Ectodermal cell (in vitro differentiated cells): Measurements from ENCODE around the gene PGAP3.
A peak's percentile ranks its signal among the peaks of the same experiment; 100 is the strongest.

Experiments used
- H3K27ac ChIP-seq: 2 replicates; pipeline ENCODE4 v1.7.0; 2013; ENCODE audit warnings: mild to moderate bottlenecking, low read depth, low read length; ENCODE audit not compliant: insufficient read depth, poor library complexity, severe bottlenecking
- H3K27me3 ChIP-seq: 2 replicates; pipeline ENCODE4 v1.7.0; 2013; ENCODE audit warnings: mild to moderate bottlenecking, low read length; ENCODE audit not compliant: insufficient read depth, control insufficient read depth, poor library complexity, severe bottlenecking
- H3K36me3 ChIP-seq: one replicate; pipeline ENCODE4 v1.7.0; 2013; ENCODE audit warnings: low read length; ENCODE audit not compliant: control insufficient read depth, insufficient read depth
- H3K4me1 ChIP-seq: one replicate; pipeline ENCODE4 v1.7.0; 2013; ENCODE audit warnings: low read length; ENCODE audit not compliant: control insufficient read depth, insufficient read depth
- H3K4me3 ChIP-seq: 2 replicates; pipeline ENCODE4 v1.7.0; 2013; ENCODE audit warnings: low read depth, low read length, control low read depth; ENCODE audit not compliant: insufficient read depth
- H3K9me3 ChIP-seq: 2 replicates; pipeline ENCODE4 v1.7.0; 2013; ENCODE audit warnings: mild to moderate bottlenecking, low read length, moderate library complexity; ENCODE audit not compliant: control insufficient read depth
- WGBS, 2 experiments: methylation state at CpG; one replicate each; pipeline ENCODE4 v1.1.7; 2013; ENCODE audit warnings: missing lambda C conversion rate in 2 of 2; 5-methylcytosine and 5-hydroxymethylcytosine counted together

PGAP3 gene

DNA sequence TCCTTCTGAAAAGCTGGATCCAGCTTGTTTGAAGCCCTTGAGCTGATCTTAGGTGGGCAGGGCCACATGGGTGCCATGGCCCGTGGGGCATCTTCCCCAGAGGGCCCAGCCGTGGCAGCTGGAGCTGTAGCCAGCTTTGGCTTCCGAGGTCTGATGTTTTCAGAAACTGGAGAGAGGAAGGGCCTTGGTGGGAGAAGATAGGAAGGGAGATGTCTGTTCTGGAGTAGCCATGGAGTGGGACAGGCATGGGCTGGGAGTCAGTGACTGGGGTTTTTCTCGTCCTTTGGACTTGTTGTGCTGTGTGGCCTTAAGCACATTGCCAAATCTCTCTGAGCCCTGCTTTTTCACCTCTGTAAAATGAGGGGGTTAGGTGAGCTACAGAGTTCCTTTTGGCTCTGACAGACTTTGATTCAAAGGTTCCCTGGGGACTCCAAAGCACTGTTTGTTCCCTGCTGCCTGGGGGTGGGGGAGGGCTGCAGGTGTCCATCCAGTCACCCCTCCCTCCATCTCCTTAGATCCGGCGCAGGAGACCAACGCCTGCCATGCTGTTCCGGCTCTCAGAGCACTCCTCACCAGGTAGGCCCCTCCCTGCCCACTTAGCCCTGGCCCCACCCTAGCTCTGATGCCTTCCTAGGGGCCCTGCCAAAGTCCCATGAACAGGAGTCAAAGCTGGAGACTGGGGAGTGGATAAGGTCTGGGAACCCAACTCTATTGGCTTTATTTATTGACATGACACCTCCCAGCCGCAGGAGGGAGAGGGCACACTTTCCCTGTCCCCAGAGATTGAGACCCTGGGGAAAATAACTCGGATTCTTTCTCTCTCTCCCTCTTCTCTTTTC is 59.0 kb downstream of the PGAP3 start:
- Histone ChIP-seq H3K4me3 (no peak overlapping the region), H3K4me1 (peaks cover 23% of the 10 kb centered on the region), H3K36me3 (no peaks in the 10 kb centered on the region), H3K27ac (no peak overlapping the region), H3K9me3 (no peaks in the 10 kb centered on the region), H3K27me3 (peaks cover 51% of the 10 kb centered on the region)
- 56 to 61% methylated on average over 10 of the region's 10 CpGs for WGBS, 2 experiments

DNA sequence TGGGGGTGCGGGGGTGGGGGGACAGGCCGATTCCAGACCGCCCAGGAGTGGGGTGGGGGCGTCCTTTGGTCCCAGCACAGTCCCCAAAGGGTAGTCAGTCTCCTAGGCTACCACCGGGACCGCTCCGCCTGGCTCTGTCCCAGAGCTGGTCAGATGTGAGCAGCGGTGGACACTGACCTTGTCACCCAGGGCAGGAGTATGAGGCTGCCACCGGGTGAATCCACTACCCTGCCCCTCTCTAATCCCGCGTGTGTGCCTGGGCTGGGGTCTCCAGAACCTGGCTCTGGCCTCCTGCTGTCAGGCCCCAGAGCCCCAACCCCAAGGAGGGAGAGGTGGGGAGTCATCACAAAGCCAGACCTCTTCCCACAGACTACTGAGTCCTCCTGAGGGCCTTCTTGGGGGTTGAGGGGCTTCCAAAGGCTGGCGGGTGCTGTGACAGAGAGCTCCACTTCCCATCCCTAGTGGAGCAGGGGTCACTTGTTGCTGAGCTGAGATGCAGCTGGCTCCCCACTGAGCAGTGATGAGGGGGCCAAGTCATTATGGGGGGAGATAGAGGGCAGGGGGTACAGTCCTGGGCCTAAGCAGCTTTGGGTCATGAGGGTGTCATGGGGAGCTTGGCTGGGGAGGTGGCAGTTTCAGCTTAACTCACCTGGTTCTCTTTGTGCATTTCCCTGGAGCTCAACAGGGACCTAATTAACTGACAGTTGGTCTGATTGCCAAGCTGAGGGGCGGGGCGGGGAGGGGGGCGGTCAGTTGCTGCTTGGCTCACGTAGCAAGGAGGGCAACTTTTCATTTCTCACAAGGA is 59.9 kb downstream of the PGAP3 start:
- WGBS, 2 experiments = 11 to 12% methylated on average over 16 of the region's 16 CpGs
- Histone ChIP-seq H3K27ac (no peak overlapping the region), H3K4me3 (peak overlapping the region; percentile 38), H3K4me1 (peaks cover 23% of the 10 kb centered on the region), H3K27me3 (peaks cover 60% of the 10 kb centered on the region), H3K9me3 (no peaks in the 10 kb centered on the region), H3K36me3 (no peaks in the 10 kb centered on the region)

- Histone ChIP-seq H3K9me3 (no peaks in the 10 kb centered on the region), H3K27me3 (peaks cover 67% of the 10 kb centered on the region), H3K36me3 (no peaks in the 10 kb centered on the region), H3K27ac (no peak overlapping the region), H3K4me1 (peaks cover 23% of the 10 kb centered on the region), H3K4me3 (peak overlapping the region; percentile 38)
- 0 to 1% methylated on average over 72 of the region's 72 CpGs for WGBS, 2 experiments
Observed at GRCh38 chr17:39627047-39627711, 60.7 kb downstream of the PGAP3 start.

- no peak within 1 kb of the TSS for H3K27ac ChIP-seq
- peaks cover 23% of the 10 kb centered on the region for H3K4me1 ChIP-seq
- no peaks in the 10 kb centered on the region for H3K36me3 ChIP-seq
- WGBS, 2 experiments = 15 to 17% methylated on average over 29 of the region's 29 CpGs
- H3K27me3 ChIP-seq = peaks cover 75% of the 10 kb centered on the region
- H3K4me3 ChIP-seq = peak within 1 kb of the TSS; percentile 38
- H3K9me3 ChIP-seq = no peaks in the 10 kb centered on the region
Observed at GRCh38 chr17:39626171-39627046, 61.4 kb downstream of the PGAP3 start, which contains the start of gene PPP1R1B. PPP1R1B (plus strand) TSS chr17:39626952; CDS start chr17:39627393, 441 bp downstream.

GRCh38 chr17:39625198-39625785 is 62.6 kb downstream of the PGAP3 start:
- no peak overlapping the region for H3K27ac ChIP-seq
- H3K9me3 ChIP-seq = no peaks in the 10 kb centered on the region
- H3K4me1 ChIP-seq = peaks cover 23% of the 10 kb centered on the region
- H3K27me3 ChIP-seq = peaks cover 86% of the 10 kb centered on the region
- H3K36me3 ChIP-seq = no peaks in the 10 kb centered on the region
- H3K4me3 ChIP-seq = no peak overlapping the region
- 75 to 78% methylated on average over 4 of the region's 5 CpGs for WGBS, 2 experiments

DNA sequence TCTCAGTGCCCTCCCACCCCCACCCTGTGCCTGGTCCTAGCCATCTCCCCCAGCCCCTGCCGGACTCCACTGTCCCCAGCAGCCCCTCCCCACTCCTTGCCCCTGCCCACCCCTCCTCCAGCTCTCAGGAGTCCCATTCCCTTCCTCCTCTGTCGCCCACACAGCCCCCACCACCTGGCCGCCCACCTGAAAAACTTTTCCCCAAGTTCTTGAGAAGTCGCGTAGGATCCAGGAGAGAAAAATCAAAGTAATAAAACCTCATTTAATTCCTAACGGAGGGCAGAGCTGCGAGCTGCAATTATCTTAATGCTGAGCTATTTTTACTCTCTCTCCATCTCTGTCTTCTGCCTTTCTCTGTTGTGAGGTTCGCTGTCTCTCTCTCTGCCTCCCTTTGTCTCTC is 63.5 kb downstream of the PGAP3 start:
- Histone ChIP-seq H3K4me1 (peaks cover 22% of the 10 kb centered on the region), H3K9me3 (no peaks in the 10 kb centered on the region), H3K4me3 (no peak overlapping the region), H3K27ac (no peak overlapping the region), H3K27me3 (peaks cover 95% of the 10 kb centered on the region), H3K36me3 (no peaks in the 10 kb centered on the region)
- WGBS, 2 experiments = 73 to 75% methylated on average over 8 of the region's 8 CpGs

DNA sequence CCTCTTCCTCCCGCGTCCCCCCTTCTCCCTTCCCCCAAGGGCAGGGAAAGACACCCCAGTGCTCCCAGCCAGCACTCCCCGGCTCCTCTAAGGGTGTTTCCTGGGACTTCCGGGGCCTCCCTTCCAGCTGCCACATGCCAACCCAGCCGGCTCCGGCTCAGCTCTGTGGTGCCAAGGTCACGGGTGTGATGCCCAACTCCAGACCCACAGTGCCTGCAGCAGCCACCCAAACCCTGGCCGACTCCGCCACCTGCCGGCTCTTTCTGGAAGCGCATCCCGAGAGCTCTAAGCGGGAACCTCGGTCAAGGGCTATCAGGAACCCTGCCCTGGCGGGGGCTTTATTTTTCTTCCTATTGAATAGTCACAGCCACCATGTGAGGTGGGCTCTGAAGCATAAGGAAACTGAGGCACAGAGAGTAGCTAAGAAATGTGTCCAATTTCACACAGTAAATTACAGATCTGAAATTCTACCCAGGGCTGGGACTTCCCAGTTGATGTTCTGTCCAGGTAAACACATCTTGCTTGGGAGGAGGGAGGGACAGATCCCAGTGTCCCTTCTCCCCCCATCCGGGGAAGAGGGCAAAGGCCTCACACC is 64.4 kb downstream of the PGAP3 start:
- 11 to 13% methylated on average over 16 of the region's 16 CpGs for WGBS, 2 experiments
- H3K27ac ChIP-seq = no peak overlapping the region
- H3K4me3 ChIP-seq = no peak overlapping the region
- H3K36me3 ChIP-seq = no peaks in the 10 kb centered on the region
- H3K4me1 ChIP-seq = peaks cover 13% of the 10 kb centered on the region
- no peaks in the 10 kb centered on the region for H3K9me3 ChIP-seq
- H3K27me3 ChIP-seq = peaks cover 98% of the 10 kb centered on the region

- Histone ChIP-seq H3K4me1 (peaks cover 4% of the 10 kb centered on the region), H3K4me3 (no peak overlapping the region), H3K9me3 (no peaks in the 10 kb centered on the region), H3K27ac (no peak overlapping the region), H3K27me3 (peaks cover 98% of the 10 kb centered on the region), H3K36me3 (no peaks in the 10 kb centered on the region)
- 72 to 75% methylated on average over 16 of the region's 16 CpGs for WGBS, 2 experiments
Observed at GRCh38 chr17:39622380-39623006, 65.4 kb downstream of the PGAP3 start.
